OCI-LY7 (cell line): ENCODE results near the gene PORCN. TPM values are rescaled to one million over a fixed set of nuclear protein-coding genes. Genes with fewer than 3 reads are reported as not detected.

ENCODE experiments used
- BruUV-seq: library from RNA; stranded (reverse); fragments of 400-500 nt; replicated peaks from 2 replicates; lab custom pipeline; 2021; lab: Mats Ljungman, UMichigan
- CTCF ChIA-PET: fragments of 300-600 bp; sonication (Branson Sonifier 250); formaldehyde crosslinking; loops from one replicate; lab custom pipeline; 2022; ENCODE audit warnings: antibody characterized with exemption; ENCODE audit not compliant: unreplicated experiment; lab: Charles Lee
- POLR2A ChIA-PET: fragments of 300-600 bp; sonication (Branson Sonifier 250); formaldehyde crosslinking; loops from one replicate; lab custom pipeline; 2022; ENCODE audit warnings: antibody characterized with exemption; lab: Charles Lee
- DNase-seq: peaks from one replicate; pipeline ENCODE4 v3.0.0-alpha.2; 2015; ENCODE audit warnings: low spot score
- H2AFZ ChIP-seq: fragments of 200-600 bp; sonication (generic), shearing (Covaris generic); 2 replicates; pipeline ENCODE4 v1.6.1; 2014; ENCODE audit warnings: mild to moderate bottlenecking, antibody characterized with exemption, low read length, moderate library complexity
- H3K27ac ChIP-seq: fragments of 200-600 bp; sonication (generic); 2 replicates; pipeline ENCODE4 v1.5.1; 2014; ENCODE audit warnings: mixed run types, low read depth, mild to moderate bottlenecking, moderate library complexity, low read length, inconsistent platforms; ENCODE audit not compliant: poor library complexity, severe bottlenecking
- H3K36me3 ChIP-seq: fragments of 200-600 bp; sonication (generic); 2 replicates; pipeline ENCODE4 v1.6.1; 2014; ENCODE audit warnings: mild to moderate bottlenecking, antibody characterized with exemption, low read length, moderate library complexity, mixed read lengths; ENCODE audit not compliant: insufficient read depth
- H3K4me1 ChIP-seq: fragments of 200-600 bp; sonication (generic); 2 replicates; pipeline ENCODE4 v1.5.1; 2014; ENCODE audit warnings: mild to moderate bottlenecking, low read length; ENCODE audit not compliant: insufficient read depth, poor library complexity, severe bottlenecking
- H3K4me2 ChIP-seq: fragments of 200-600 bp; sonication (generic); 2 replicates; pipeline ENCODE4 v1.6.1; 2014; ENCODE audit warnings: mild to moderate bottlenecking, low read length
- H3K4me3 ChIP-seq: fragments of 200-600 bp; sonication (generic); 2 replicates; pipeline ENCODE4 v1.5.1; 2014; ENCODE audit warnings: mild to moderate bottlenecking, low read depth, low read length; ENCODE audit not compliant: poor library complexity, severe bottlenecking
- H3K79me2 ChIP-seq: fragments of 200-600 bp; sonication (generic); 2 replicates; pipeline ENCODE4 v1.6.1; 2016; ENCODE audit warnings: low read depth, mild to moderate bottlenecking, low read length, moderate library complexity, mixed read lengths; ENCODE audit not compliant: insufficient read depth
- H3K9me2 ChIP-seq: fragments of 200-600 bp; sonication (generic); 2 replicates; pipeline ENCODE4 v1.6.1; 2016; ENCODE audit warnings: mild to moderate bottlenecking, low read length, mixed read lengths; ENCODE audit not compliant: insufficient read depth
- H3K9me3 ChIP-seq: fragments of 200-600 bp; sonication (generic); 2 replicates; pipeline ENCODE4 v1.6.1; 2014; ENCODE audit warnings: mild to moderate bottlenecking, mixed run types, low read length, mixed read lengths
- H4K20me1 ChIP-seq: fragments of 200-600 bp; sonication (generic); 2 replicates; pipeline ENCODE4 v1.6.1; 2014; ENCODE audit warnings: mild to moderate bottlenecking, antibody characterized with exemption, low read length, moderate library complexity, mixed read lengths; ENCODE audit not compliant: insufficient read depth
- EZH2phosphoT487 ChIP-seq: fragments of 200-600 bp; sonication (generic); IDR thresholded peaks from 2 replicates; pipeline ENCODE4 v1.6.1; 2018; ENCODE audit warnings: low read depth, borderline replicate concordance, mild to moderate bottlenecking, mixed run types, antibody characterized with exemption, low read length, moderate library complexity, mixed read lengths
- intact Hi-C: fragments of 100-400 bp; cut with micrococcal nuclease; formaldehyde crosslinking; loops from one replicate; pipeline ENCODE4 v1.10.0; 2022; ENCODE audit not compliant: unreplicated experiment
- total RNA-seq, 2 experiments: library from RNA; depleted of rRNA in 1 of 2; stranded (reverse); fragments of >200 nt in 1 of 2; shearing (Covaris generic) in 1 of 2; gene quantifications; 2 replicates each; pipeline ENCODE4 v1.2.3, GENCODE V29; 2014 to 2022

PORCN gene
- total RNA-seq, 2 experiments from 2014 or later = 8.4 to 11.3 TPM

- no peak overlapping the region for H3K4me2 ChIP-seq
- POLR2A ChIA-PET = interaction anchor here (0.6 kb wide), 1 partner anchor 601 kb away, joined by 3 read pairs; no protein-coding TSS in a partner anchor
Observed at GRCh38 chrX:48569958-48570357, 61.2 kb downstream of the PORCN start.

More at GRCh38 chrX:48569958-48570357, 61.2 kb downstream of the PORCN start:
- peaks cover 15% of the 10 kb centered on the region for H3K4me1 ChIP-seq
- no TSS peak for BruUV-seq
- no peak overlapping the region for H3K4me3 ChIP-seq
- intact Hi-C loops = loop anchor here (5.0 kb wide), 2 partner anchors 48 to 93 kb away; partner anchors contain the start of genes EBP and FTSJ1
- no peak for DNase-seq
- TF ChIP-seq EZH2phosphoT487 = no peak
- no peaks in the 10 kb centered on the region for H4K20me1 ChIP-seq
- no peak overlapping the region for H3K27ac ChIP-seq
- H2AFZ ChIP-seq = peak overlapping the region; percentile 44; the same call in 1 of the 2 replicates
- CTCF ChIA-PET = no interaction called here
- no peaks in the 10 kb centered on the region for H3K9me2 ChIP-seq
- no peaks in the 10 kb centered on the region for H3K9me3 ChIP-seq
- H3K79me2 ChIP-seq = peaks cover 2% of the 10 kb centered on the region
- peaks cover 2% of the 10 kb centered on the region for H3K36me3 ChIP-seq

Other genes with a start within 250 kb of the PORCN start
- gene SSX3, start 152.3 kb upstream of the PORCN start, total RNA-seq (2014; rRNA removed; shearing (Covaris generic)) = not detected in 2 replicates
- gene SSX3, start 152.3 kb upstream of the PORCN start, total RNA-seq (2022) = not detected in 2 replicates
- not detected in 2 replicates for gene SSX4, start 125.5 kb upstream of the PORCN start, total RNA-seq (2014; rRNA removed; shearing (Covaris generic))
- gene SSX4, start 125.5 kb upstream of the PORCN start, total RNA-seq (2022) = not detected in 2 replicates
- not detected in 2 replicates for gene SSX4B, start 97.0 kb upstream of the PORCN start, total RNA-seq (2014; rRNA removed; shearing (Covaris generic))
- not detected in 2 replicates for gene SSX4B, start 97.0 kb upstream of the PORCN start, total RNA-seq (2022)
- 38.6 and 42.2 TPM in 2 replicates for gene SLC38A5, start 38.7 kb upstream of the PORCN start, total RNA-seq (2014; rRNA removed; shearing (Covaris generic))
- gene SLC38A5, start 38.7 kb upstream of the PORCN start, total RNA-seq (2022) = 39.9 and 45.6 TPM in 2 replicates
- 55.7 and 66.1 TPM in 2 replicates for gene FTSJ1, start 32.8 kb upstream of the PORCN start, total RNA-seq (2014; rRNA removed; shearing (Covaris generic))
- 51.8 and 54.7 TPM in 2 replicates for gene FTSJ1, start 32.8 kb upstream of the PORCN start, total RNA-seq (2022)
- 94.4 and 101 TPM in 2 replicates for gene EBP, start 12.8 kb downstream of the PORCN start, total RNA-seq (2014; rRNA removed; shearing (Covaris generic))
- 110 and 126 TPM in 2 replicates for gene EBP, start 12.8 kb downstream of the PORCN start, total RNA-seq (2022)
- 6.8 and 7.6 TPM in 2 replicates for gene TBC1D25, start 30.7 kb downstream of the PORCN start, total RNA-seq (2014; rRNA removed; shearing (Covaris generic))
- gene TBC1D25, start 30.7 kb downstream of the PORCN start, total RNA-seq (2022) = 11.2 and 14.1 TPM in 2 replicates
- 149 and 156 TPM in 2 replicates for gene RBM3, start 65.5 kb downstream of the PORCN start, total RNA-seq (2014; rRNA removed; shearing (Covaris generic))
- 188 and 202 TPM in 2 replicates for gene RBM3, start 65.5 kb downstream of the PORCN start, total RNA-seq (2022)
- gene WDR13, start 88.5 kb downstream of the PORCN start, total RNA-seq (2014; rRNA removed; shearing (Covaris generic)) = 46.7 and 55.6 TPM in 2 replicates
- 40.3 and 58.5 TPM in 2 replicates for gene WDR13, start 88.5 kb downstream of the PORCN start, total RNA-seq (2022)
- gene WAS, start 174.8 kb downstream of the PORCN start, total RNA-seq (2014; rRNA removed; shearing (Covaris generic)) = 43.9 and 44.8 TPM in 2 replicates
- 87.0 and 89.7 TPM in 2 replicates for gene WAS, start 174.8 kb downstream of the PORCN start, total RNA-seq (2022)
- 21.1 and 27.0 TPM in 2 replicates for gene SUV39H1, start 187.7 kb downstream of the PORCN start, total RNA-seq (2014; rRNA removed; shearing (Covaris generic))
- 33.0 and 34.2 TPM in 2 replicates for gene SUV39H1, start 187.7 kb downstream of the PORCN start, total RNA-seq (2022)